GM21723 (cell line): Measurements from ENCODE around the gene TBATA.

ENCODE experiments used
- ATAC-seq: cut with Tn5 transposase; IDR thresholded peaks from one replicate; pipeline ENCODE4 v1.9.1; 2021; ENCODE audit warnings: mild to moderate bottlenecking, moderate library complexity; ENCODE audit not compliant: unreplicated experiment

The TBATA gene

DNA sequence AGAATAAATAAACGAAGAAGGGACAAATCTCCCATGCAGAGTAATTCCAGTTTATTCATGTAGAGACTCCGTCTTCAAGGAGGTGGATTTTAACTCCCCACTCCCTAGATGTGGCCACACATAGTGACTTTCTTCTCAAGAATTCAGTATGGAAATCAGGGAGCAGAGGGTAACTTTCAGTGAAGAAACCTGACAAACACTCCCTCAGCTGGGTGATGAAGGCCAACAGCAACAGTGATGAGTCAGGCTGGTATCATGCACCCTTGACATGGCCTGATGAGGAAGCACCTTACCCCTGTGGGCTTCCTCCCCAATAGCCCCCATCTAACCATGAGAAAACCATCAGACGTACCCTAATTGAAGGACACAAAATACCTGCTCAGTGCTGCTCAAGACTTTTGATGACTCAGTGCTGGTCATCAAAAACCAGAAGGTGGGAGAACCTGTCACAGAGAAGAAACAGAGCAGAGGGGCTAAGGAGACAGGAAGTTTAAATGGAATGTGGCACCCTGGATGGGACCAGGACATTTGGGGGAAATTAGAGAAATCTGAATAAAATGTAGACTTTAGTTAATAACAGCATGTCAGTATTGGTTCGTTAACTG, 62.3 kb downstream of the TBATA start:
- ATAC-seq = no peak
